ENCODE data around the gene STEAP3. TPM values are rescaled to one million over a fixed set of nuclear protein-coding genes. Genes with fewer than 3 reads are reported as not detected.

The STEAP3 gene, protein sequence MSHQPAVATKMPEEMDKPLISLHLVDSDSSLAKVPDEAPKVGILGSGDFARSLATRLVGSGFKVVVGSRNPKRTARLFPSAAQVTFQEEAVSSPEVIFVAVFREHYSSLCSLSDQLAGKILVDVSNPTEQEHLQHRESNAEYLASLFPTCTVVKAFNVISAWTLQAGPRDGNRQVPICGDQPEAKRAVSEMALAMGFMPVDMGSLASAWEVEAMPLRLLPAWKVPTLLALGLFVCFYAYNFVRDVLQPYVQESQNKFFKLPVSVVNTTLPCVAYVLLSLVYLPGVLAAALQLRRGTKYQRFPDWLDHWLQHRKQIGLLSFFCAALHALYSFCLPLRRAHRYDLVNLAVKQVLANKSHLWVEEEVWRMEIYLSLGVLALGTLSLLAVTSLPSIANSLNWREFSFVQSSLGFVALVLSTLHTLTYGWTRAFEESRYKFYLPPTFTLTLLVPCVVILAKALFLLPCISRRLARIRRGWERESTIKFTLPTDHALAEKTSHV
- 43.4 to 54.7 TPM (median 52.2 TPM) in 5 replicates for total RNA-seq (2022; extraction: Qiagen RNA extraction)

DNA sequence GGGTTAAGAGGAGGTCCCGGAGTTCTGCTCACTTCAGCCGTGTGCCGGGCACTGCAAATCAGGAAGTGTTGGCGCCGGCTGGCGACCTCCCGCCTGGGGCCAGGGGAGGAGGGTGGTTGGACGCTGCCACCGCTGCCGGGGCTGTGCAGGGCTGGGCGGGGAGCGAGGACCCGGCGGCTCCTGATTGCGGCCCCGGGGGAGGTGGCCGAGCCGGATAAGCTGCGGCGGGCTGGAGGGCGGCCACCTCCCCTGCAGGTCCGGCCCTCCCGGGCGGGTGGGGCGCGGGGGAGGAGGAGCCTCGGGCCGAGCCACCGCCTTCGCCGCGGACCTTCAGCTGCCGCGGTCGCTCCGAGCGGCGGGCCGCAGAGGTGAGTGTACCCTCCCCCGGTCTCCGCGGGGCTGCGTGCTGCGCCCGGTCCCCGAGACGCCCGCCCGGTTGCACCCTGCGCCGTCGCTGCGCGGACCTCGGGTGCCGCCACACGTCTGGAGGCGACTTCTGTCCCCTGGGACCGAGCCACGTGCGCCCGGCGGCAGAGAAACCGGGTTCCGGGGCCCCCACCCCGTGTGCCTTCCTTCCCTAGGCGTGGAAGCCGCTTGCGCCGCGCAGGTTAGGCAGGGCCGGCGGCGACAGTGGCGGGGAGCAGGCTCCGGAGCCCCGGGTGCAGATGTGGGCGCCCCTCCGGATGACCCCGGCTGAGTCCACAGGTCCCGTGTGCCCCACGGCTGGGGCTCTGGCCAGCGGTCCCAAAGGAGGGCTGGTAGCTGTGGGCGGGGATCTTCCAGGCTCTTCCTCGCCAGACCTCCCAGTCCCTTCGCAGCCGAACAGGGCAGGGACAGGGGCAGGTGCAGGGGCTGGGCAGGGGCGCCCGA is at the start of gene STEAP3:
STEAP3 (plus strand) TSS at position 314 of the 870 bp plus-strand sequence. CDS start 7,179 bp downstream, outside the sequence.

Other genes starting within 250 kb of the STEAP3 start
- gene C1QL2, start 65.1 kb upstream of the STEAP3 start, total RNA-seq (2022; extraction: Qiagen RNA extraction): 0.37 to 0.61 TPM (median 0.48 TPM) in 5 replicates
- gene C2orf76, start 143.0 kb downstream of the STEAP3 start, total RNA-seq (2022; extraction: Qiagen RNA extraction): 10.5 to 13.0 TPM (median 11.5 TPM) in 5 replicates
- 388 to 444 TPM (median 401 TPM) in 5 replicates for gene DBI, start 143.1 kb downstream of the STEAP3 start, total RNA-seq (2022; extraction: Qiagen RNA extraction)
- gene TMEM37, start 208.0 kb downstream of the STEAP3 start, total RNA-seq (2022; extraction: Qiagen RNA extraction): 1.5 to 2.5 TPM (median 1.8 TPM) in 5 replicates